ENCODE measurements around the gene SMTNL1. TPM values are rescaled to one million over a fixed set of nuclear protein-coding genes. Genes with fewer than 3 reads are reported as not detected.

Gene SMTNL1
- total and polyA plus RNA-seq, 9 of the 15 experiments (the other 6 are each of a cell fraction or from before 2014, with no cell fraction given) = not detected

GRCh38 chr11:57499413-57499982 is 37.9 kb upstream of the SMTNL1 start (continued):
- TF ChIP-seq ZNF398 (CRISPR knock-in tag; IDR thresholded peaks at IDR 0.05) = no peak
- no peak for TF ChIP-seq BRD4 (IDR thresholded peaks at IDR 0.05)
- TF ChIP-seq MEF2D (tag; conservative IDR thresholded peaks at IDR 0.05; ENCODE audit: low read depth) = no peak
- 0 out of 2 replicates have a peak, but pooled peaks have one; percentile 43 for TF ChIP-seq FOXP4 (CRISPR knock-in tag; IDR thresholded peaks at IDR 0.05; ENCODE audit: borderline replicate concordance)
- TF ChIP-seq, protein P1, sequence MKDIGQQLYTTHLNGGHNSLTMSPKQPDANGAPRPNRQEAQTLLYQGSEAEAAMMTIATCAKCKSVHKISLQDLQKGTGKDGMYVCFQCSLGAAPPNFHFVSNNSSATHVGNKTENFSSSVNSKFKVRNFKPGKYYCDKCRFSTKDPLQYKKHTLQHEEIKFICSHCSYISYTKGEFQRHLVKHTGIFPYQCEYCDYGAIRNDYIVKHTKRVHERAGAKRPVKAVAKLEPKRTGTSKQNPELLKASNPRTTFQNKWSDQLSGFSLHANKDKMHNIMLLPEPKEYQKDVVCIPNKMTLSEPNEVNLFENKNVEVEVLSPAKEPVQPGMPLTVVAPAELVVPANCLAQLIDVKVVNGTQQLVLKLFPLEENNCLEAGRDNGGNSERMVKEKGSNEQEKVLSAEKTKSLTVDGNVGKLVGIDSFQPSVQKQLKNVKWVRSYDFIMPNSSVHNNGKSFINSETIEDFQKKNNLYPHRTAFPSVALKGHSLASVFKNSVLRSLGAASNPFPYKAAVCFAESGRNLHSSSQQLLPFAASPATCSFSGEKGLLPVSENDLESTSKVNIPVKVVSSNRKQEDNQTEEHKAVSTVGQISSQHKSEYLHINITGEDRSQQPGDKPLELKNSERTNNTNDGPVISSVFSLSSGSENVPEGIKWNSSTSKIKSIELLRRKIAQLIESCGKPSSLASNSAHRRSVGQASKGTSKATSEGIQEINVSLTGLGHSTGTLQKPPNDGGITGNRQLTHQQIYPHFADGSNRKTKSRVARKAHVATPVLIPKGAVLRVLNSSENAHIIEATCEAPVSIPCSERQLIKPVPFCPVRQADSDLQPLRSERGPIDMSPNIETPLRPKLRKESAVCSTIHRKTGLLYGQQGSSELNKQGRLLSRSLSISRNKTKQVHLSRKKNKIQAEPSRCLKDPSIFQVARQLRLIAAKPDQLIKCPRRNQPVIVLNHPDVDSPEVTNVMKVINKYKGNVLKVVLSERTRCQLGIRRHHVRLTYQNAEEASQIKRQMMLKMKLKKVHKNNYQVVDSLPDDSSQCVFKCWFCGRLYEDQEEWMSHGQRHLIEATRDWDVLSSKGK (CRISPR knock-in tag; IDR thresholded peaks at IDR 0.05) = no peak
- TF ChIP-seq, protein P2, sequence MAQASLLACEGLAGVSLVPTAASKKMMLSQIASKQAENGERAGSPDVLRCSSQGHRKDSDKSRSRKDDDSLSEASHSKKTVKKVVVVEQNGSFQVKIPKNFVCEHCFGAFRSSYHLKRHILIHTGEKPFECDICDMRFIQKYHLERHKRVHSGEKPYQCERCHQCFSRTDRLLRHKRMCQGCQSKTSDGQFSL (CRISPR knock-in tag; IDR thresholded peaks at IDR 0.05) = no peak
- TF ChIP-seq, protein P2 (tag; IDR thresholded peaks at IDR 0.05) = no peak
- no peak for TF ChIP-seq DNMT1 (IDR thresholded peaks at IDR 0.05)
- 0 out of 2 replicates have a peak, but pooled peaks have one; percentile 32 for TF ChIP-seq MBD2 (IDR thresholded peaks at IDR 0.05; ENCODE audit: borderline replicate concordance, low read depth)
- no peak for TF ChIP-seq ADNP (tag; IDR thresholded peaks at IDR 0.05)
- TF ChIP-seq, protein P3, sequence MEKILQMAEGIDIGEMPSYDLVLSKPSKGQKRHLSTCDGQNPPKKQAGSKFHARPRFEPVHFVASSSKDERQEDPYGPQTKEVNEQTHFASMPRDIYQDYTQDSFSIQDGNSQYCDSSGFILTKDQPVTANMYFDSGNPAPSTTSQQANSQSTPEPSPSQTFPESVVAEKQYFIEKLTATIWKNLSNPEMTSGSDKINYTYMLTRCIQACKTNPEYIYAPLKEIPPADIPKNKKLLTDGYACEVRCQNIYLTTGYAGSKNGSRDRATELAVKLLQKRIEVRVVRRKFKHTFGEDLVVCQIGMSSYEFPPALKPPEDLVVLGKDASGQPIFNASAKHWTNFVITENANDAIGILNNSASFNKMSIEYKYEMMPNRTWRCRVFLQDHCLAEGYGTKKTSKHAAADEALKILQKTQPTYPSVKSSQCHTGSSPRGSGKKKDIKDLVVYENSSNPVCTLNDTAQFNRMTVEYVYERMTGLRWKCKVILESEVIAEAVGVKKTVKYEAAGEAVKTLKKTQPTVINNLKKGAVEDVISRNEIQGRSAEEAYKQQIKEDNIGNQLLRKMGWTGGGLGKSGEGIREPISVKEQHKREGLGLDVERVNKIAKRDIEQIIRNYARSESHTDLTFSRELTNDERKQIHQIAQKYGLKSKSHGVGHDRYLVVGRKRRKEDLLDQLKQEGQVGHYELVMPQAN (IDR thresholded peaks at IDR 0.05; ENCODE audit: borderline replicate concordance) = no peak
- TF ChIP-seq POLR2G (IDR thresholded peaks at IDR 0.05; ENCODE audit: low read depth, low read length) = peak; percentile 68
- no peak for TF ChIP-seq POU5F1 (IDR thresholded peaks at IDR 0.05; ENCODE audit: borderline replicate concordance, low read depth, low read length, partially characterized antibody)
- no peak for TF ChIP-seq ZNF133 (CRISPR knock-in tag; IDR thresholded peaks at IDR 0.05)
- peak; percentile 24 for TF ChIP-seq RBM25 (IDR thresholded peaks at IDR 0.05; ENCODE audit: low read depth, low read length, severe bottlenecking)
- no peak for TF ChIP-seq SRSF3 (IDR thresholded peaks at IDR 0.05; ENCODE audit: insufficient read depth, low read length)
- no peak for TF ChIP-seq PHB (CRISPR knock-in tag; IDR thresholded peaks at IDR 0.05)

All from K562 (cell line).